ENCODE data around the gene C6orf52.

Gene C6orf52

DNA sequence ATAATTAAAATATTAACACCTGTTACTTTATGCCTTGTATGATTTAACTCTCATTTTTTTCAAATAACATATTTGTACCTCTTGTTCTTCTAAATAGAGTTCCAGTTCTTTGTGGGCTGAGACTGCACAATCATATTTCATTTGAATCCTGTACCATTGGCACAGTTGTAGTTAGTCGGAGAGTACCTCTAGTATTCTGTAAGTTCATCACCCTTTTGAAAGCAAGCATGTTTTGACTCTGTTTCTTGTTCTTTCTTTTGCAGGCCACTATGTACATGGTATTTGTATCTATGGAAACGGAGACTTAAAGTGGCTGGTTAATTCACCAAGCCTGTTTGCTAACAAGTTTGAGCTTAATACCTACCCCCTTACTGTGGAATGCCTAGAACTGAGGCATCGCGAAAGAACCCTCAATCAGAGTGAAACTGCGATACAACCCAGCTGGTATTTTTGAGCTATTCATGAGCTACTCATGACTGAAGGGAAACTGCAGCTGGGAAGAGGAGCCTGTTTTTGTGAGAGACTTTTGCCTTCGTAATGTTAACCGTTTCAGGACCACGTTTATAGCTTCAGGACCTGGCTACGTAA, 68.2 kb downstream of the C6orf52 start:
- H3K4me1 ChIP-seq (ENCODE audit: control insufficient read depth, insufficient read depth, low read length), result peaks cover 4% of the 10 kb centered on the region
- H3K9ac ChIP-seq (ENCODE audit: low read length), result no peak overlapping the region
- no peaks in the 10 kb centered on the region for H3K36me3 ChIP-seq (ENCODE audit: control insufficient read depth, insufficient read depth, low read length)
- no peaks in the 10 kb centered on the region for H3K27me3 ChIP-seq (ENCODE audit: control insufficient read depth, insufficient read depth, low read length)
- peak overlapping the region; percentile 68 for H3K27ac ChIP-seq (ENCODE audit: low read depth, low read length)
- peak overlapping the region; percentile 11 for H3K4me3 ChIP-seq (ENCODE audit: low read length)

DNA sequence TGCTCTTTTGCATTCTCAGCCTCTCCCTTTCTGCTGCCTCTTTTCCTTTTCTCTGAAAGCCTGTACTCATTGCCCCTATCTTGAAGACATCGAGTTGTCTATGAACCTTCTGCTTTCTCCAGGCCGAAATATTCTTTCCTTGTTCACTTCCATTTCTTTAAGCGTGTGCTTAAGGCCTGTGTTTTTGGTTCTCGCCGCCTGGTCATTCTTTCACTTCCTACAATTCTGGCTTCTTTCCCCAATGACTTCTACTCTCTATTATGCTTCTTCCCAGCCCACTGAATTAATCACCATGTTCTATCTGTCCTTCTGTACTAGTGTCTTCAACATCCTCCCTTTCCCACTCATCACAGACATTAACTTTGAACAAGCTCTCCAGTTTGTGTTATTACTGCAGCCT, 69.6 kb downstream of the C6orf52 start:
- Histone ChIP-seq H3K4me3 (ENCODE audit: low read length) (no peak overlapping the region), H3K27me3 (ENCODE audit: control insufficient read depth, insufficient read depth, low read length) (no peaks in the 10 kb centered on the region), H3K4me1 (ENCODE audit: control insufficient read depth, insufficient read depth, low read length) (peaks cover 4% of the 10 kb centered on the region), H3K27ac (ENCODE audit: low read depth, low read length) (no peak overlapping the region), H3K9ac (ENCODE audit: low read length) (no peak overlapping the region), H3K36me3 (ENCODE audit: control insufficient read depth, insufficient read depth, low read length) (no peaks in the 10 kb centered on the region)

DNA sequence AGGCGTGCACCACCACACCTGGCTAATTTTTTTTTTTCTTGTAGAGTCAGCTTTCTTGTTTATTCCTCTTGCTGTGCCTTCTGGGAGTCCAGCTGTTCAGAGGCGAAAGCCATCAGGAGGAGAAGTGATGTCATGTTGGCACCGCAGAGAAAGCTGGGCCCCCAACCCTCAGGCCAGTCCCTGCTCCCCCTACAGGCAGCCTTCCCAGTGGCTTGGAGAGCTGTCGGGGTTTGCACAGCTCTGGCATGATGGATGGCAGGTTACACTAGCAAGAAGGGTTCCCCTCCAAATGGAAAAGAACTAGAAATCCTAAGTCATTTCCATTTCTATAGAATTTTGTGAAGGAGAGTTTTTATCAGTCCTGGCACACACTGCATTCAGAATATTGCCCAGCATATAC, 72.6 kb downstream of the C6orf52 start:
- H3K4me1 ChIP-seq (ENCODE audit: control insufficient read depth, insufficient read depth, low read length), result peaks cover 4% of the 10 kb centered on the region
- no peaks in the 10 kb centered on the region for H3K36me3 ChIP-seq (ENCODE audit: control insufficient read depth, insufficient read depth, low read length)
- no peak overlapping the region for H3K27ac ChIP-seq (ENCODE audit: low read depth, low read length)
- no peak overlapping the region for H3K9ac ChIP-seq (ENCODE audit: low read length)
- H3K4me3 ChIP-seq (ENCODE audit: low read length), result no peak overlapping the region
- no peaks in the 10 kb centered on the region for H3K27me3 ChIP-seq (ENCODE audit: control insufficient read depth, insufficient read depth, low read length)
